Measurements from ENCODE around the gene CTNND2.
A peak's percentile ranks its signal among the peaks of the same experiment; 100 is the strongest.

The CTNND2 gene

DNA sequence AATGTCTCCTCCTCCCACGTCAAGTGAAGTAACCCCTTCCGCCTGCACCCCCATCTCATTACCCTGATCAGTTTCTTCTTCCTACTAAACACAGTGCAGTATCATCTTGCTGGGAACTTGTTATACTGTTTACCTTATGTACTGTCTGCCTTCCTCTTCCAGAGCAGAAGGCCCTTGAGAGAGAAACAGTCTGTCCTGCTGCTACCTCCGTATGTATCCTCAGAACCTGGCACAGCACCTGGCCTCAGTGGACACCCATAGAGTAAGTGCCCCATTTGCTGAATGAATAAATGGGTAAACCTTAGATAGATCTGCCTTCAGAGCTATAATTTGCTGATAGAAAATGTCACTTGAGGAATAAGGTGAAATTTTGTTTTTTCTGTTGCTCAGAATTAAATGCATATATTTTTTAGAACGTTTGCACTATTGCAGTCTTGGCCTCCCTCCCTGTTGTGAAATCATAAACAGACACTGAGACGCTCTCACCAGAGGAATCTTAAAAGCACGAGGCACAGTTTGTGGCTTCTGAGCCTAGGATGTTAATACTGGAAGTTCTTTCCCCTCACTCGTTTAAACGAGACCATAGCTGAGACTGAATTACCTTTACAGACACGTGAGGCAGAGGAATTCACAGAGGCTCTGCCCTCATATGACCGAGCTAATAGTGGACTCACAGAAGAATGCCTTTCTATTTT is 920.1 kb downstream of the CTNND2 start:
- no peak for DNase-seq (ENCODE audit: low read depth)

DNA sequence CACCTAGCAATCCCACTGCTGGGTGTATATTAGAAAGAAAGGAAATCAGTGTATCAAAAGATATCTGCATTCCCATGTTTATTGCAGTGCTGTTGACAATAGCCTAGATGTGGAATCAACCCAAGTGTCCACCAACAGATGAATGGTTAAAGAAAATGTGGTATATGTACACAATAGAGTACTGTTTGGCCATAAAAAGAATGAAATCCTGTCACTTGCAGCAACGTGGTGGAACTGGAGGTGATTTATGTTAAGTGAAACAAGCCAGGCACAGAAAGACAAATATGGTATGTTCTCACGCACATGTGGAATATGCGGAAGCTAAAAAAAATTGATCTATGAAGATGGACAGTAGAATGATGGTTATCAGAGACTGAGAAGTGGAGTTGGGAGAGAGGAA is 921.6 kb downstream of the CTNND2 start:
- DNase-seq (ENCODE audit: low read depth), result no peak

DNA sequence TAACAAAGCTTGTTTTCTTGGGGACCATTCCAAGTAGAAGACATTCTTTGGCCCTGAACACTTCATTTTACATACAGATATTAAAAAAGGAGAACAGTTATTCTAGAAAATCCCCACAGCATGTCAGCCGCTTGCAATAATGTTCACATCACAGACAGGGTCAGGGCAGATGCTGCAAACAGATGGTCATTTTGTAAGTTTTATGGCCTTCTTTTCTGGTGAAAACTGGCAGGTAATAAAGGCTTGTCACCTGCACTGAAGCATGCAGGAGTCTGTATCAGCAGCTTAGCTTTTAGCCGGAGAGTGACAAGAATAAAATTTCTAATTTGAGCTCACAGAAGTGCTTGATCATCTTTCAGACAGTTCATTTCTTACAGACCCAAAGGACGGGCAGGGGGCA is 922.3 kb downstream of the CTNND2 start:
- DNase-seq (ENCODE audit: low read depth), result no peak

DNA sequence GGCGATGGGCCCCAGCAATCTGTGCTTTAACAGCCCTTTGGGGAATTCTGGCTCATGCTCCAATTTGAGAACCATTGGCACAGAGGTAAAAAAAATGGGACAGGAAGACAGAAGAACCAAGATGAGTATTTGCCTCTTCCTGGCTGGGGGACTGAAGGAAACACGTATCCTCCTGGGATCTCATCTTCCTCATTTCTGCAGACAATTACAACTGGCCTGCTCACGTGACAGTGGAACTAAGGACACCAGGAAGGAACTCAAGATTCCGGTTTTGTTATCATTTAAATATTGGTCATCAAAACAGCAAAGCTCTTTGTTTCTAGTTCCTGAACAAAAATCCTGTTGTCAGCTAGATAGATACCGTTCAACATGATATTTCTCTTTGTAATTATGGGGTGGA is 927.2 kb downstream of the CTNND2 start:
- DNase-seq (ENCODE audit: low read depth), result no peak

GRCh38 chr5:10975945-10976344 is 928.3 kb downstream of the CTNND2 start:
- peak; percentile 5 for DNase-seq (ENCODE audit: low read depth)

GRCh38 chr5:10974850-10975249 is 929.4 kb downstream of the CTNND2 start:
- no peak for DNase-seq (ENCODE audit: low read depth)

GRCh38 chr5:10973316-10973715 is 930.9 kb downstream of the CTNND2 start:
- no peak for DNase-seq (ENCODE audit: low read depth)

DNA sequence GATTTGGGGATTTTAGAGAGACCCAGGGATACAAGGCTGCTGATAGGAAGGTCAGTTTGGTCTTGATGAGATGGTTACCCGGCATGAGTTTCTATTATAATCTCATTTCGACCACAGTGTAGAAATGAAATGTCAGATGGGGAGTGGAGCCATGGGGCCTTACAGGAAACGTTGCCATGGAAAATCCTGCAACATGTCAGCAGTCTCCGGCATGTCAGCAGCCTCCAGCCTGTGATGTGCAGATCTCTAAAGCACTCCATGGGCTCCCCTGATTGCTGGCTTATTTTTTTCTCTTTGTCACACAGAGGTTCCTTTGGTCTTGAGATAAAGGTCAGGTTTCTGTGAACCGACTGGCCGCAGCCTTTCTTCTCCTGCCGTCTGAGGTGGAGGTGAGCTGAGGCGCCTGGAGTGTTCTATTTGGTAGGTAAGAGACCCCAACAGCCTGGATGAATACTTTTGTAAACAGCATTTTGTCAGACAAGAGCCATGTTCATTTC is 934.5 kb downstream of the CTNND2 start:
- no peak for DNase-seq (ENCODE audit: low read depth)

DNA sequence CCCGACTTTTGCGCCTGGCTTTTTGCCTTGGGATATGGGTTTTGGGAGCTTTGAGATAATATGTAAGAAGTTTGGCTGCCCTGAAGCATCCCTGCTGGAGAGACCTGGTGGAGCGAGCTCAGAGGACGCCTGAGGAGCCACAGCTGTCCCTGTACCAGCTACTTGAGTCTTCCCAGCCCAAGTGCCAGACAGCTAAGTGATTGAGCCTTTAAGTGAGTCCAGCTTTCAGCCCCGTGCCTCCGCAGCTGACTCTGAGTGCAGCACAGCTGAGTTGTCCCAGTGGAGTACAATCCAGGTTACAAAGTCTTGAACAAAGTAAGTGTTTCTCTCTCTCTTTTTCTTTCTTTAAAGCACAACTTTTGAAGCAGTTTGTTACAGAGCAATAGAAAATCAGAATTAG is 939.4 kb downstream of the CTNND2 start:
- no peak for DNase-seq (ENCODE audit: low read depth)

DNA sequence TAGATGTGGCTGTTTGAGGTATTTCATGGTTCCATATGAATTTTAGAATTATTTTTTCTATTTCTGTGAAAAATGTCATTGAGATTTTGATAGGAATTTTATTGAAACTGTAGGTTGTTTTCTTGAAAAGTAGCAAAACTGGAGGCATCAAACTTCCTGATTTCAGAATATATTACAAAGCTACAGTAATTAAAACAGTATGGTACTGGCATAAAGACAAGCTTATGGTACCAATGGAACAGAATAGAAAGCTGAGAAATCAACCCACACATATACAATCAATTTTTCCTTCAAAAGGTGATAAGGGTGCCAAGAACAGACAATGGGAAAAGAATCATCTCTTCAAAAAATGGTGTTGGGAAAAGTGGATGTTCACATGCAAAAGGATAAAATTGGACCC is 945.5 kb downstream of the CTNND2 start:
- DNase-seq (ENCODE audit: low read depth), result no peak

GRCh38 chr5:10949856-10950630 is 954.2 kb downstream of the CTNND2 start:
- DNase-seq (ENCODE audit: low read depth), result no peak

- DNase-seq (ENCODE audit: low read depth), result no peak
Observed at GRCh38 chr5:10946050-10946449, 958.2 kb downstream of the CTNND2 start.

- no peak for DNase-seq (ENCODE audit: low read depth)
Observed at GRCh38 chr5:10941900-10942299, 962.3 kb downstream of the CTNND2 start.

DNA sequence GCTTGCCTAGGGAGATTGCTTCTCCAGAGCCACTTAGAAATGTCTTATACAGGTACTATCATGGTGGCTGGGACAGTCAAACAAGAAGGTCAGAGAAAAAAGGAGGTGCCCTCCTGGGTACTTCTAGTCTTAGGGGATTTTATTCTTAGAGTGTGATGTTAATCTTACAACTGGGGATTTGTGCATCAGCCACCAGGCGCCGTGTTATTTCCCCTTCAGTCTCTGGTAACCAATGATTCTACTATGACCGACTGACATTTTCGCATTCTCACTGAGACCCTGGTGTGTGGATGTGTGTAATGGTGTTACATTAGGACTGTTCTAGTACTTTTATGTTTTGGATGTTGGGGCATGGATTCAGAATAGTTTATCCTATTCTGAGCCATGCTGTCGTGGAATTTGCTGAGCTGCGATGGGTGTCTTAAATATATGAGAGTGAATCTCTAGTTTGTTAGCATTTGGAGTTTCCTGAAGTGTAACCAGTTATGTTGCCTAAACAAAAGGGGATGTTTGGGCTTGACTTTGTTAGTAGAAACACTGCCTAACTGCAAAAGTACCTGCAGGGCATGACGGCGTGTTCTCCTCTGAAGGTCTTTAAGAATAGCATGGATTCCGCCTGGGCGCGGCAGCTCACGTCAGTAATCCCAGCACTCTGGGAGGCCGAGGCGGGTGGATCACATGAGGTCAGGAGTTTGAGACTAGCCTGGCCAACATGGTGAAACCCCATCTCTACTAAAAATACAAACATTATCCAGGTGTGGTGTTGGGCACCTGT is 968.0 kb downstream of the CTNND2 start:
- no peak for DNase-seq (ENCODE audit: low read depth)

- no peak for DNase-seq (ENCODE audit: low read depth)
Observed at GRCh38 chr5:10935536-10935935, 968.7 kb downstream of the CTNND2 start.

GRCh38 chr5:10934783-10935355 is 969.4 kb downstream of the CTNND2 start:
- DNase-seq (ENCODE audit: low read depth), result no peak

DNA sequence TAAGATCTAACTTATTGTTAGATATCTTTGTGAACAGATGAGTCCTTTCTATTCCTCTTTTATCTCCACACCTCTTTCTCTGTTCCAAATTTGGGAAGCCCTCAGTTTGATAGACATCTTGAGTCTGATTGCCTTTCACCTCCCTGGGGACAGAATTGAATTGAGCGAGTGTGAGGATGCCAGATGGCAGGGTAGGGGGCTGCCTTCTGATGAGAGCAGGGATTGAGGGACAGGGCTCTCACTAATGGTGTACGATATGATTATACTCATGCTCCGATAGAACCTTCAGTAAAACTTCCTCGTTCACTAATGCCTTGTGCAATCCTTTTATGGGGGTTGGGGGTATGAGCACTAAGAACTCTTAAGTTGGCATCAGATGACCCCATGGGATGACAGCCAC is 971.1 kb downstream of the CTNND2 start:
- DNase-seq (ENCODE audit: low read depth), result no peak

GRCh38 chr5:10932426-10932825 is 971.8 kb downstream of the CTNND2 start:
- DNase-seq (ENCODE audit: low read depth), result no peak

GRCh38 chr5:10927608-10928007 is 976.6 kb downstream of the CTNND2 start:
- DNase-seq (ENCODE audit: low read depth), result no peak

DNA sequence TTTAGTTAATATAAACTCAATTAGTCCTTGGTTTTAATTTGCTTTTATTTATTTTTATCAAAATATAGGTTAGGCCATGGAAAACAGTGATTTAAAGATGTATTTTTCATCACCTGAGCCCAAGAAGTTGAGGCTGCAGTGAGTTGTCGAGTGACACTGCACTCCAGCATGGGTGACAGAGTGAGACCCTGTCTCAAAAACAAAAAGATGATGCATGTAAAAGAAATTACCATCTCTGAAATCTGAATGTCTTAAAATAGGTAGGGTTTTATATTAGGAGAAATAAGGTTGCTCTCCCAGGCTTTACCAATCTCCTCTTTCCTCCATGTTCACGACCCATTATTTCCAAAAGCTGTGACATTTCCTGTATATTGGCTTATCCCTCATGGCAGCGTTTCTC is 980.9 kb downstream of the CTNND2 start:
- DNase-seq (ENCODE audit: low read depth), result no peak

Measured in EH (cell line).